NCI-H2107 (cell line): Measurements from ENCODE around the gene KDM3B.
A peak's percentile ranks its signal among the peaks of the same experiment; 100 is the strongest.

Source experiments
- DNase-seq: peaks from one replicate; lab custom pipeline; 2025; lab: John Stamatoyannopoulos, UW

The KDM3B gene

DNA sequence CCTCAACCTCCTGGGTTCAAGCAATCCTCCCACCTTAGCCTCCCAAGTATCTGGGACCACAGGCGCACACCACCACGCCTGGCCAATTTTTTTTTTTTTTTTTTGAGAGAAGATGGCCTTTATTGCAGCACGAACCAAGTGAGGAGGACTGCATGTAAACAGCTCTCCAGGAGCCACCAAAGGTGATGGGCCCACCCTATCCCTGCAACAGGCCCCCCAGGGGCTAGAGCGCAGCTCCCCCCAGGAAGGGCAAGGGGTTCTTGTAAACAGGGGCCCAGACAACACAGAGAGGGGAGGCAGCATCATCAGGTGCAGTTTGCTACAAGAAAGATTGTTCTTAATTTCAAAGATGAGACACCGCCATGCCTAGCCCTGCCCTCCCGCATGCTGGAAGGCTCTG, 100.2 kb downstream of the KDM3B start:
- DNase-seq, result no peak

- DNase-seq, result no peak
These were observed 101.1 kb downstream of the KDM3B start for GRCh38 chr5:138453590-138453989.

DNA sequence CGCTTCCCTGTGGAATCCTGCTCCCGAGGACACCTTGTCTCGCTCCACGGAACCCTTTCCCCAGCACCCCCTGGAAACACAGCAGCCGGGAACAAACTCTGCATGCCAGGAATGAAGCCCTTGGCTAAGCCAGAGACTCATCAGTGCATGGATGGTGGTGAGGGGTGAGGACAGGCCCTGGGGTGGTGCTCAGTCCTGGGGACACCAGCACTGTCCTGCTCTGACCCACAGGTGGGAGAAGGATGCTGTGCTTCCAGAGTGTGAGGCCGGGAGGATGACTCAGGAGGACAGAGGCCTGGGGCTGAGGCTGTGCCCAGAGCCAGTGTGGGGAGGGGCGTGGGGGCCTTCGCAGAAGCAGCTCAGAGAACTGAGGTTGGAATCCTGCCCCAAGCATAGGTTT, 101.6 kb downstream of the KDM3B start:
- no peak for DNase-seq

DNA sequence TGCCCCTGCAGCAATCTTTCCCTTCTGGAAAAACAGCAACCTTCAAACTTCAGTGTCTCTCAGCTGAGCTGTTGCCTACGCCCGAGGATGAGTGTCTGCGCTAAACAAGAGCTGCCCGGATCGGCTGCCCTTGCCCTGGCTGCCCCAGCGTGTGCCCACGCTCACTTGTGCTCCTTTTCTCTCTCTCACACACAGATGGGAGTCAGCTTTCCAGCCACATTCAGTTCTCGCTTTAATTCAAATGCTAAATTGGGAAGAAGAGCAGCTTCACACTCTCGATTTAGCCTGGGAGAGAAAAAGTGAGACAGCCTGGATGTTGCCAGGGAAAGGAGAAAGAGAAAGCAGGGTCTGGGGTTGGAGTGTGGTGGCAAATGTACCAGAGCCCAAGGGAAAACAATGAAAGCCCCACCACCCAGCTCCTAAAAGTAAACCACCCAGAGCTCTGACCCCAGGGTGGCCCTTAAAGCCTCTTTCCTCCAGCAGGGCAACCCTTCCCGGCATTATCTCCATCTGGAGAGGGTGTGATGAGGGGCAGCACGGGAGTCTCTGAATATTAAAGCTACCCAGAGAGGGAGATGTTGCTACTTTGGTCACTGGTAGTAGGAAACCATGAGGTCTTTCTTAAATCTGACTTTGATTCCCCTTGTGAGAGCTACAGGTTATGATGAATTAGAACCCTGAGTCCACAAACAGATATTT, 102.9 kb downstream of the KDM3B start:
- DNase-seq, result no peak

DNA sequence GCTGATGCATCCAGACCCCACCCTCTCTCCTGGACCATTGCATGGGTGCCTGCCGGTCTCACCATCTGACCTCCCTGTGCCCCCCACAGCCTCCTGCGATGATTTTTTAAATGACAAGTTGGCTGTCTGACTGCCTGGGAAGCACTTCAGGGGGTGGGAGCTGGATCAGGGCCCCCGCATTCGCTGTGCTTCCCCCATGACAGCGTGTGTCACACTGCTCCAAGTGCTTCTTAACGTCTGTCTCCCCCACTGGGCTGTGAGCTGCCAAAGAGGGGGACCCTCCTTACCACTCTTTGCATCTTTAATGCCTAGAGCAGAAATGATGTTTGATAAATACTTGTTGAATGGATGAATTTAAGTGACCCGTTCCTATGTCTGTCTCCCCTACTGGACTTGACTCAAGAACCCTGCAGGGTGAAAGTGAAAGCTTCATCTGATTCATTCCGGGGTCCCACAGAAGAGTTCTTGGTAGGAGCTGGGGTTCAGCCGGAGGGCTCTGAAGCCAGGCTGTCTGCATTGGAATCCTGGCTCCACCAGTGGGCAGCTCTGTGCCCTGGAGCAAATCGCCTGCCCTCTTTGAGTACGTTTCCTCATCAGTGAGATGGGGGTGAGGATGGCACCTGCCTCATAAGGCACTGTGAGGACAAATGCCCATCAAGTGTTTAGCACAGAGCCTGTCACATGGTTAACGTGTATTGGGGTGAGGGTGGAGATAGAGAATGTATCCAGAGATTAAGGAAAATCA, 105.2 kb downstream of the KDM3B start:
- no peak for DNase-seq

DNA sequence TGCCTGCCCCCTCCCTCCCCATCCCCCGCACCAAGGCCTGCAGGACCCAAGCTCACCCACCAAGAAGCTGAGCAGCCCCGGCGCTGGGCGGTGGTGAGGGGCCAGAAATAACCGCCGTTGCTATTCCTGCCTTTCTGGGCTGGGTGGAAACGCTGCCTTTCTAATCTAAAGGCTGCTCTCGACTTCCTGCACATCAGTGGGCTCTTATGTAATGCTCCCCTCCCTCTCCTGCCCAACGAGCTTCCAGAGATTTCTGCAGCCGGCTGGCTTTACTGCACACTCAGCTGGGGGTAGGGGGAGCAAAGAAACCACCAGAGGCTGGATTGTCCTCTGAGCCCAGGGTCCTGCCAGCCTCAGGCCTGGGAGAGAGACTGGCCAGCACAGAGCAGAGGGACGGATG, 105.9 kb downstream of the KDM3B start:
- DNase-seq, result no peak

- DNase-seq, result no peak
These were observed 106.4 kb downstream of the KDM3B start for GRCh38 chr5:138458856-138459255.

DNA sequence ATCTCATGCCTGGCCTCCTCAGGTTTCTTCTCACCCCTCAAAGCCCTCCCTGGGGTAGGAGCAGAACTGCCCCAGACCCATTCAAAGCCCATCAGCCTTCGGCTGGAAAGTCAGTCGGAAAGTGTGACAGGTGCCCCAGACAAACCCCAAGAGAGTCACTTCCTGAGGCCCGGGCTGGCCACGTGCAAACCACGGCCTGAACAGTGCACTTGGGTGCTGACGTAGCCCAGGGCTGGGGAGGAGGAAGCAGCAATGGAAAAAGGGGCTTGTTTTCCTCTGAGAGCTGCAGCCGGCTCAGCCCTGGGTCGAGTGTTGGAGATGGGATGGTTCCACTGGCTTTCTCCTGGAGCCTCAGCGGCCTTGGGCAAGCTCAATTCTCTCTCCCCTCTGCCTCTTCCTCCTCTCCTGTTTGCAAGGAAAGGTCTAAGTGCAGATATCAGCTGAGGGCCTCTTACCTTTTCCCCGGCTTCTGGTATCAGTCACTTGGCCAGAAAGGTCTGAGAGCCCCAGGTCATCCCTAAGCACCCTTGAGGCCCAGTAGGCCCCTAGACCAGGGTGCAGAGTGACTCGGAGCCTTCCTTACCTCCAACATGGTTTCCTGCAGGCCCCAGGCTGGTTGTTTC, 106.9 kb downstream of the KDM3B start:
- DNase-seq, result no peak

DNA sequence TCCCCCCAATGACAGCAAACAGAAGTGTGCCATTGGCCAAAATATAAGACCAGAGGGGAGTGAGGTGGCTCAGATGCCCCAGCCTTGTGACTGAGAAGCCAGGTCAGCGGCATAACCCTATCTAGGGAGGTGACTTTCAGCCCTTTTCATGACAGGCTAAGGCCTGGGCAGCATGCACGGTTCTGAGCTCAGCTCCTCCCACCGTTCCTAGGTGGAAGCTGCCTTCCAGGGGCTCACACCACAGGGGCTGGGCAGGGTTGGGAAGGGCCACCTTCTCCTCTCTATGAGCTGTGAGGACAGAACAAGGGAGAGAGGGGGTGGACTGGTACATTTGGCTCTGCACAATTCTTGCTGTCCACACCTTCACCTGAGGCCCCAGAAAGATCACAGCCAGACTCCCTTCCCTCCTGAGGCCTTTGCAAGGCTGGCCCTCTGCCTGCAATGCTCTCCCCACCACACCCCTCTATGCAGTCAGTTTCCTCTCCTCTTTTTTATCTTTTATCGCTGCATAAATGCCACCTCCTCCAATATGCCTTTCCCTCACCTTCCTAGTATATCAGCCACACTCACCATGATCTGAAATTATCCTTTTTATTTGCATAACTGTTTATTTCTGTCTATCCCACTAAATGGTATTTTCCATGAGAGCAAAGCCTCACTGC, 107.7 kb downstream of the KDM3B start:
- no peak for DNase-seq

GRCh38 chr5:138461343-138462125, 109.0 kb downstream of the KDM3B start:
- DNase-seq, result no peak

DNA sequence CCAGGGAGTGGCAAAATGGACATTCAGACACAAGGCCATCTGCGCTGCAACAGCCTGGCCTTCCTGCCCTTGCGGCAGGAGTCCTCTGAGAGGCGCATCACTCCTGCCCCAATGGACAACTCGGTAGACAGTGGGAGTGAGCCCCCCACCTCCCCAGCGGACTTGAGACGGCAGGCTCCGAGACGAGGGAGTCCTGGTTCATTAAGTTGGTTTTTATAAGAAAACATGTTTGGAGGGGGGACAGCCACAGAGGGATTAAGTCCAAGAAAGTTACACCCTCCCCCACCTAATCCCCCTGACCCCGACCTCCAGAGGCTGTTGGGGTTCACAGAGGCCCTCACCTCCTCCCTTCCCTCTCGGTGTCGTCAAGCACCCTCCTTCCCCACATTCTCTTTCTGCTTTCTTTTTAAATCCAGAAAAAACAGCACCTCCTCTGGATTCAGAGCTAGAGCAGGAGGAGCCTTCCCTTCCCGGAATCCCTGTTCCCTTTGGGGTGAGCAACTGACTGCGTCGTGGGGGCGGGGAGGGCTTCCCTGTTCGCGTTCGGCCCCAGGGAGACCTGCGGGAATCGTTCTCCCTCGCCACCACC, 111.0 kb downstream of the KDM3B start:
- DNase-seq, result no peak

- peak; percentile 89 for DNase-seq
These were observed 111.5 kb downstream of the KDM3B start for GRCh38 chr5:138464008-138464387.

- DNase-seq, result peak; percentile 82
These were observed 112.1 kb downstream of the KDM3B start for GRCh38 chr5:138464388-138465260.

- DNase-seq, result peak; percentile 72
These were observed 113.0 kb downstream of the KDM3B start, which contains the start of gene EGR1 for GRCh38 chr5:138465261-138466124. TSS of gene EGR1 (plus strand) at chr5:138465479. CDS start at chr5:138465762, 283 bp downstream.

DNA sequence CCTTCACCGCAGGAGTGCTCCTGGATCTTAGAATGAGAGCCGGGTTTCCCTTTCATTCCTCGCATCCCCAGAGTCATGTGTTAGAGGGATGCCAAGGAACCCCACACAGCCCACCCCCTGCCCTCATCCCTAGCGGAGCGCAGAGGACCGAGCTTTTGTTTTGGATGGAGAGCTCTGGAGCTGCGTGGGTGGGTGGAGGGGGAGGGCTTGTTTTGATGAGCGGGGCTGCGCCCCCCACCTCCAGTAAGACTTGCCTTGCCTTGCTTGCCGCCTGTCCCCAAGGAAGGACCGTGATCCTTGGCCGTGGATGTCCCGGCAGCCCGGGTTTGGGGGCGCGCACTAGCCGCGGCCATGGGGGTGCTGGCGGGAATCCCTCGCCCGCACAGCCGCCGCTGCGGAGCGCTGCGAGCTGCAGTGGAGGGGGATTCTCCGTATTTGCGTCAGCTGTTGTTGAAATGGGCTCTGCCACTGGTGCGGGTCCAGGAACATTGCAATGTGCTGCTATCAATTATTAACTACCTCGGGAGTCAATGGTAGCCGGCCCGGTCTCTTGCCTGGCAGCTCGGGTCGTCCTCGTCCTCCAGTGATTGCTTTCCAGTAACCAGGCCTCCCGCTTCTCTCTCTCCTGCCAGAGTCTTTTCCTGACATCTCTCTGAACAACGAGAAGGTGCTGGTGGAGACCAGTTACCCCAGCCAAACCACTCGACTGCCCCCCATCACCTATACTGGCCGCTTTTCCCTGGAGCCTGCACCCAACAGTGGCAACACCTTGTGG, 113.8 kb downstream of the KDM3B start:
- DNase-seq, result no peak

DNA sequence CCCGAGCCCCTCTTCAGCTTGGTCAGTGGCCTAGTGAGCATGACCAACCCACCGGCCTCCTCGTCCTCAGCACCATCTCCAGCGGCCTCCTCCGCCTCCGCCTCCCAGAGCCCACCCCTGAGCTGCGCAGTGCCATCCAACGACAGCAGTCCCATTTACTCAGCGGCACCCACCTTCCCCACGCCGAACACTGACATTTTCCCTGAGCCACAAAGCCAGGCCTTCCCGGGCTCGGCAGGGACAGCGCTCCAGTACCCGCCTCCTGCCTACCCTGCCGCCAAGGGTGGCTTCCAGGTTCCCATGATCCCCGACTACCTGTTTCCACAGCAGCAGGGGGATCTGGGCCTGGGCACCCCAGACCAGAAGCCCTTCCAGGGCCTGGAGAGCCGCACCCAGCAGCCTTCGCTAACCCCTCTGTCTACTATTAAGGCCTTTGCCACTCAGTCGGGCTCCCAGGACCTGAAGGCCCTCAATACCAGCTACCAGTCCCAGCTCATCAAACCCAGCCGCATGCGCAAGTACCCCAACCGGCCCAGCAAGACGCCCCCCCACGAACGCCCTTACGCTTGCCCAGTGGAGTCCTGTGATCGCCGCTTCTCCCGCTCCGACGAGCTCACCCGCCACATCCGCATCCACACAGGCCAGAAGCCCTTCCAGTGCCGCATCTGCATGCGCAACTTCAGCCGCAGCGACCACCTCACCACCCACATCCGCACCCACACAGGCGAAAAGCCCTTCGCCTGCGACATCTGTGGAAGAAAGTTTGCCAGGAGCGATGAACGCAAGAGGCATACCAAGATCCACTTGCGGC, 114.6 kb downstream of the KDM3B start:
- DNase-seq, result no peak

- DNase-seq, result no peak
These were observed 115.2 kb downstream of the KDM3B start for GRCh38 chr5:138467711-138468132.
